GM12875 (cell line): ENCODE results near the gene USP22.

Experiments
- H3K4me3 ChIP-seq: one replicate; pipeline ENCODE4 v1.5.1; 2011; ENCODE audit warnings: low read depth, low read length, control low read depth
- CTCF ChIP-seq: IDR thresholded peaks from 2 replicates; pipeline ENCODE4 v1.5.1; 2011; ENCODE audit warnings: low read depth, mild to moderate bottlenecking, control low read depth, inconsistent platforms, low read length, moderate library complexity, borderline replicate concordance; ENCODE audit not compliant: insufficient read depth

Gene USP22

DNA sequence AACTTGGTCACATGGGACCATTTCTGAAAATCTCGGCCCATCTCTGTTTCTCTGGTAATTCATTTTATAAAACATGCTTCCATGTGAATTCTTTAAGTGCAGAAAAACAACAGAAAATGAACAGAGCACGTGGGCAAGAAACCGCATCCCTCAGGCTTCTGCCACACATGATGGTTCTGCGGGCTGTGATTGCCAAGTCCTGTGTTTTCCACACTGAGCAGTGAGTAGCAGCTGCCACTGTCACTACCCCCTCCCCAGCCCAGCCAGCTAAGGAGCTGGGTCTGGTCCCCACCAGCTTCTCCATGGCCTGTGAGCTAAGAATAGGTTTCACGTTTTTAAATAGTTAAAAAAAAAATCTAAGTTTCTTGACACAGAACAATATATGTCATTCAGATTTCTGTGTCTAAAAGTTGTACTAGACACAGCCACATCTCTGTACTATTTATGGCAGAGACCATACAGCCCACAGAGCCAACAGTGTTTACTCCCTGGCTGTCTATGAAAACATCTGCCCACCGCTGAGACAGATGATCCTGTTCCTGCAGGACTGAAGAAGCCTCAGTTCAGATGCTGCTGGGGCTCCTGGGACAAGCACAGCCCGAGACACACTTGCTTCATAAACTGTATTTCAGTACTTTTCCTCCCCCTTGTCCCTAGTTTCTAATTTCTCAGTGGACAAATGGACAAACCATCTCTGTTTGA, 41.5 kb downstream of the USP22 start:
- no peak overlapping the region for H3K4me3 ChIP-seq
- no peak for TF ChIP-seq CTCF

GRCh38 chr17:20999841-21000532, 42.8 kb downstream of the USP22 start:
- no peak for TF ChIP-seq CTCF
- H3K4me3 ChIP-seq = no peak overlapping the region

- H3K4me3 ChIP-seq = no peak overlapping the region
- no peak for TF ChIP-seq CTCF
Observed at GRCh38 chr17:20999044-20999573, 43.7 kb downstream of the USP22 start.

- no peak overlapping the region for H3K4me3 ChIP-seq
- no peak for TF ChIP-seq CTCF
Observed at GRCh38 chr17:20998571-20999043, 44.2 kb downstream of the USP22 start.

- no peak for TF ChIP-seq CTCF
- H3K4me3 ChIP-seq = no peak overlapping the region
Observed at GRCh38 chr17:20997711-20998570, 44.9 kb downstream of the USP22 start.

- TF ChIP-seq CTCF = no peak
- no peak overlapping the region for H3K4me3 ChIP-seq
Observed at GRCh38 chr17:20996724-20997615, 45.8 kb downstream of the USP22 start.
